Thoracic aorta (tissue), 2 donors: ENCODE results near the gene TNS3. TPM values are rescaled to one million over a fixed set of nuclear protein-coding genes. Genes with fewer than 3 reads are reported as not detected.

Source experiments
- ATAC-seq: fragments of 150-250 bp; one replicate; pipeline ENCODE4 v1.8.0; 2017; ENCODE audit warnings: low read depth; ENCODE audit not compliant: insufficient number of reproducible peaks, low FRiP score
- DNase-seq: peaks from one replicate; pipeline ENCODE4 v3.0.0-alpha.2; 2020; ENCODE audit warnings: low spot score
- H3K27ac ChIP-seq, 2 donors: fragments of 200-600 bp; sonication (generic); 1 replicate in 1 of 2; 2 replicates in 1 of 2; pipeline ENCODE4 v1.5.1; 2016; ENCODE audit warnings: mild to moderate bottlenecking in 2 of 2, moderate library complexity in 2 of 2
- H3K27me3 ChIP-seq: fragments of 200-600 bp; sonication (generic); replicated peaks from 2 replicates; pipeline ENCODE4 v1.6.0; 2016; ENCODE audit warnings: mild to moderate bottlenecking; ENCODE audit not compliant: insufficient read depth
- H3K36me3 ChIP-seq: fragments of 200-600 bp; sonication (generic); one replicate; pipeline ENCODE4 v1.5.1; 2016
- H3K4me1 ChIP-seq, 2 donors: fragments of 200-600 bp; sonication (generic); 1 replicate in 1 of 2; 2 replicates in 1 of 2; pipeline versions ENCODE4 v1.5.1 to v1.6.0; 2016; ENCODE audit warnings: low read depth in 2 of 2, mild to moderate bottlenecking in 1 of 2; ENCODE audit not compliant: control insufficient read depth in 1 of 2
- H3K4me3 ChIP-seq: fragments of 200-600 bp; sonication (generic); 2 replicates; pipeline ENCODE4 v1.5.1; 2016; ENCODE audit warnings: mild to moderate bottlenecking
- H3K9me3 ChIP-seq: fragments of 200-600 bp; sonication (generic); 2 replicates; pipeline ENCODE4 v1.5.1; 2016
- CTCF ChIP-seq: fragments of 200-600 bp; sonication (generic); IDR thresholded peaks from one replicate; pipeline ENCODE4 v1.5.1; 2019; ENCODE audit warnings: antibody characterized with exemption
- total RNA-seq, 2 donors: library from RNA; depleted of rRNA; stranded (reverse); fragments of >200 nt; gene quantifications; one replicate each; pipeline versions ENCODE4 v1.1.0 to v1.2.3, GENCODE V29; 2016

Gene TNS3
- total RNA-seq, 2 donors from 2014 or later = 138 to 151 TPM

DNA sequence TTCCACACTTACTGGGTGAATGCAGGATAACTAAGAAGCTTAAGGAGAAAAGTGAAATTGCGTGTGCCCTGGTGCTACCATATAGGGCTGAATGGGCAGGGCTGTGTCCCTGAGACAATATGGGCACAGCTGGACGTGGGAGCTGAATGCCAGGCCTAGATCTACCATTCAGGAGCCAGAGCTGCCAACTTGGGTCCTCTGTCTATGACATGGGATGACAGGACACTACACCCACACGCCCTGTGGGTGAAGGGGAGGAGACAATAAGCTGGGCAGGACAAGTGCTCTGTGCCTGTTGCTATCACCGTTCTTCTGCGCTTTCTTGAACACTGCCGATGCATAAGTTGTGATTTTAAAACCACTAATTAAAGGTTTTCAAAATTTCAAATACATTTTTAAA, 293.9 kb downstream of the TNS3 start:
- ATAC-seq (no peak), DNase-seq (no peak)
- no peaks in the 10 kb centered on the region for H3K9me3 ChIP-seq
- H3K4me1 ChIP-seq = peaks cover 11 to 24% of the 10 kb centered on the region in 2 donors
- no peak overlapping the region for H3K27ac ChIP-seq
- H3K4me3 ChIP-seq = no peak overlapping the region
- H3K36me3 ChIP-seq = peaks cover 21% of the 10 kb centered on the region
- no peak for TF ChIP-seq CTCF
- no peaks in the 10 kb centered on the region for H3K27me3 ChIP-seq

DNA sequence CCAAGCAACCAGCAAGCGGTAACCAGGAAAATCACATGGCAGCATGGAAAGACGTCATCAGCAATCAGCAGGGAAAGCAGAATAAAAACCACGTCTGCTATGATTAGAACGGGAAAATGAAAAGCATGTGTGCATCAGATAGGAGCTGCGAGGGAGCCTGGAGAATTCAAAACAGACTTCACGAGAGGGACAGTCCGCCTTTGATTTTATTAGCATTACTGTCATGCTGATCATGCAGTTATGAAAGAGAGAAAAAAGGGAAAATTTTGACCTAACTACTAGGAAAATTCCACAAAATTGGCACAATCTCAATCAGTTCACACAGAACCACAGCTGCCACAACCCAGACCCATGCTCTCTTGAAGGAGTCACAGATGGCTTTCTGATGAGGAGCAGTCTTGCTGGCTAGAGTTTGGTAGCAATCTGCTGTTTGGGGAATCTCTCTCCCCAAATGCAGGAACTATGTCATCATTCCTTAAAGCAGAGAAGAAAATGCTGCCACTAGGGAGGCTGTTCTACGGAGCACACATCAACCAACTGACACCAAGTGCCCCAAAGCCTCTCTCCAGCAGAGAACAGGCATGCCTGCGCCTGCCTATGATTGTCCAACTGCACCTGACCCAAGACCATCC, 295.9 kb downstream of the TNS3 start:
- no peak for DNase-seq

GRCh38 chr7:47284691-47285635, 296.9 kb downstream of the TNS3 start:
- H3K36me3 ChIP-seq = peaks cover 41% of the 10 kb centered on the region
- ATAC-seq = no peak
- no peak overlapping the region for H3K27ac ChIP-seq
- H3K9me3 ChIP-seq = no peaks in the 10 kb centered on the region
- H3K4me1 ChIP-seq = no peaks in the 10 kb centered on the region
- no peak overlapping the region for H3K4me3 ChIP-seq
- no peak for TF ChIP-seq CTCF
- no peaks in the 10 kb centered on the region for H3K27me3 ChIP-seq
- no peak for DNase-seq

More for the DNA sequence above, 295.9 kb downstream of the TNS3 start:
- no peak for TF ChIP-seq CTCF
- H3K36me3 ChIP-seq = peaks cover 41% of the 10 kb centered on the region
- H3K9me3 ChIP-seq = no peaks in the 10 kb centered on the region
- H3K4me1 ChIP-seq = peaks cover under 1 to 5% of the 10 kb centered on the region in 2 donors
- no peak overlapping the region for H3K27ac ChIP-seq
- H3K4me3 ChIP-seq = no peak overlapping the region
- ATAC-seq = no peak
- no peaks in the 10 kb centered on the region for H3K27me3 ChIP-seq

GRCh38 chr7:47283497-47284131, 298.3 kb downstream of the TNS3 start:
- Histone ChIP-seq H3K27ac (no peak overlapping the region), H3K4me3 (no peak overlapping the region), H3K27me3 (no peaks in the 10 kb centered on the region), H3K4me1 (no peaks in the 10 kb centered on the region), H3K9me3 (no peaks in the 10 kb centered on the region), H3K36me3 (peaks cover 51% of the 10 kb centered on the region)
- ATAC-seq (no peak), DNase-seq (no peak)
- no peak for TF ChIP-seq CTCF
